ENCODE results near the gene CD200.

The CD200 gene

GRCh38 chr3:112393360-112393728 is 60.4 kb downstream of the CD200 start:
- Mint-ChIP-seq H3K4me1 (peaks cover 57% of the 10 kb centered on the region), H3K36me3 (ENCODE audit: low read depth) (peaks cover 9% of the 10 kb centered on the region), H3K4me3 (no peak overlapping the region), H3K27ac (peak overlapping the region; percentile 22 to 83 (median 80)), H3K9me3 (peaks cover 6% of the 10 kb centered on the region), H3K27me3 (ENCODE audit: low read depth) (peaks cover 4% of the 10 kb centered on the region)
- no peak for TF ChIP-seq CTCF (IDR thresholded peaks at IDR 0.05; ENCODE audit: unreplicated experiment in 3 of 3)

GRCh38 chr3:112394003-112394640 is 61.2 kb downstream of the CD200 start:
- peaks cover 9% of the 10 kb centered on the region for H3K36me3 Mint-ChIP-seq (ENCODE audit: low read depth)
- peak overlapping the region; percentile 80 to 84 (median 83) for H3K27ac Mint-ChIP-seq
- peaks cover 49% of the 10 kb centered on the region for H3K4me1 Mint-ChIP-seq
- H3K9me3 Mint-ChIP-seq = peaks cover 6% of the 10 kb centered on the region
- peaks cover 4% of the 10 kb centered on the region for H3K27me3 Mint-ChIP-seq (ENCODE audit: low read depth)
- no peak for TF ChIP-seq CTCF (IDR thresholded peaks at IDR 0.05; ENCODE audit: unreplicated experiment in 3 of 3)
- peak overlapping the region in 1 of 3 experiments; percentile 2 for H3K4me3 Mint-ChIP-seq

- TF ChIP-seq CTCF (IDR thresholded peaks at IDR 0.05; ENCODE audit: unreplicated experiment in 3 of 3) = no peak
- peaks cover 9% of the 10 kb centered on the region for H3K36me3 Mint-ChIP-seq (ENCODE audit: low read depth)
- H3K27me3 Mint-ChIP-seq (ENCODE audit: low read depth) = peaks cover 6% of the 10 kb centered on the region
- H3K4me3 Mint-ChIP-seq = no peak overlapping the region
- H3K27ac Mint-ChIP-seq = peak overlapping the region; percentile 40 to 80 (median 52)
- peaks cover 6% of the 10 kb centered on the region for H3K9me3 Mint-ChIP-seq
- H3K4me1 Mint-ChIP-seq = peaks cover 40% of the 10 kb centered on the region
Measured at GRCh38 chr3:112395181-112395895, 62.4 kb downstream of the CD200 start.

GRCh38 chr3:112395896-112396290 is 62.9 kb downstream of the CD200 start:
- Mint-ChIP-seq H3K27me3 (ENCODE audit: low read depth) (peaks cover 8% of the 10 kb centered on the region), H3K36me3 (ENCODE audit: low read depth) (peaks cover 9% of the 10 kb centered on the region), H3K9me3 (peaks cover 6% of the 10 kb centered on the region), H3K4me1 (peaks cover 36% of the 10 kb centered on the region), H3K4me3 (no peak overlapping the region), H3K27ac (peak overlapping the region in 2 of 3 experiments; percentile 52 to 80)
- TF ChIP-seq CTCF (IDR thresholded peaks at IDR 0.05; ENCODE audit: unreplicated experiment in 3 of 3) = no peak

GRCh38 chr3:112397556-112397955 is 64.6 kb downstream of the CD200 start:
- peaks cover 3% of the 10 kb centered on the region for H3K9me3 Mint-ChIP-seq
- peaks cover 8% of the 10 kb centered on the region for H3K27me3 Mint-ChIP-seq (ENCODE audit: low read depth)
- H3K36me3 Mint-ChIP-seq (ENCODE audit: low read depth) = peaks cover 6% of the 10 kb centered on the region
- peaks cover 25% of the 10 kb centered on the region for H3K4me1 Mint-ChIP-seq
- peak overlapping the region in 2 of 3 experiments; percentile 15 to 33 for H3K27ac Mint-ChIP-seq
- TF ChIP-seq CTCF (IDR thresholded peaks at IDR 0.05; ENCODE audit: unreplicated experiment in 3 of 3) = no peak
- no peak overlapping the region for H3K4me3 Mint-ChIP-seq

Measured in nephron (organoid).